ENCODE data around the gene CARD16. TPM values are rescaled to one million over a fixed set of nuclear protein-coding genes. Genes with fewer than 3 reads are reported as not detected.
"Not testable (repeated sequence)": the region's sequence is repeated elsewhere in the genome, so short reads cannot be mapped to it uniquely, and the experiment has no call there.

The CARD16 gene
- total and polyA plus RNA-seq, 7 experiments from 2014 or later: 37.1 to 184 (median 69.4) TPM

GRCh38 chr11:105077141-105077790 is 32.1 kb upstream of the CARD16 start:
- POLR2A ChIA-PET; ATAC-seq; H3K27ac ChIP-seq (ENCODE audit: low read depth, low read length); H3K9me3 Mint-ChIP-seq; CTCF ChIA-PET; H3K4me3 ChIP-seq (ENCODE audit: low read length); H3K36me3 ChIP-seq (ENCODE audit: control insufficient read depth in 2 of 3, insufficient read depth in 3 of 3, low read length in 3 of 3); H3K9me3 ChIP-seq (ENCODE audit: control insufficient read depth in 2 of 3, low read length in 3 of 3); H3K27me3 ChIP-seq (ENCODE audit: control insufficient read depth in 2 of 2, insufficient read depth in 2 of 2, low read length in 2 of 2); H3K4me1 ChIP-seq (ENCODE audit: control insufficient read depth in 2 of 2, insufficient read depth in 2 of 2, low read length in 2 of 2); H3K27ac Mint-ChIP-seq; DNase-seq; H3K36me3 Mint-ChIP-seq: not testable (repeated sequence)
- Mint-ChIP-seq H3K4me3 (peak overlapping the region in 1 of 10 donors; percentile 0), H3K27me3 (peaks cover 2 to 17% (median 10%) of the 10 kb centered on the region in 5 donors), H3K4me1 (peaks cover 5 to 24% (median 12%) of the 10 kb centered on the region in 7 donors)
- intact Hi-C loops (cut with micrococcal nuclease): loop anchor here in 1 of 2 donors (1.0 kb wide), 1 partner anchor 29 kb away; no protein-coding TSS in a partner anchor

DNA sequence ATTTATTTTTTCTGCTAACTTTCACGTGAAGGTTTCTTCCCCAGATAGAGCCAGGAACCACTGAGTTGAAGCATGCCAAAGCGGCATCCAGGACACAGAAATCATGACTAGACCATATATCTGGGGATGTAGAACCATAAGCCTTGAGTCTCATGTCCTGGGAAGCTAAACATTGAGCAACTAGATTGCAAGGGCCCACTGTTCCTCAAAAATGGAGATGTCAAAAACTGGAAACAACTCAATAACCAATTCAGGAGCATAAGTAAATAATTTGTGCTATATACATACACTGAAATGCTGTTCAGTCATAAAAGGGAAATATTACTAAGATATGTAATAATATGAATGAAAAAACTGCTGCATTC is 29.0 kb upstream of the CARD16 start:
- H3K9me3 ChIP-seq (ENCODE audit: control insufficient read depth in 2 of 3, low read length in 3 of 3): no peaks in the 10 kb centered on the region
- peaks cover 0 to 5% (median 0%) of the 10 kb centered on the region in 5 donors for H3K36me3 Mint-ChIP-seq
- no peaks in the 10 kb centered on the region for H3K27me3 ChIP-seq (ENCODE audit: control insufficient read depth in 2 of 2, insufficient read depth in 2 of 2, low read length in 2 of 2)
- no peak overlapping the region for H3K4me3 ChIP-seq (ENCODE audit: low read length)
- no peaks in the 10 kb centered on the region for H3K36me3 ChIP-seq (ENCODE audit: control insufficient read depth in 2 of 3, insufficient read depth in 3 of 3, low read length in 3 of 3)
- no peak overlapping the region for H3K4me3 Mint-ChIP-seq
- H3K4me1 ChIP-seq (ENCODE audit: control insufficient read depth in 2 of 2, insufficient read depth in 2 of 2, low read length in 2 of 2): peaks cover 0 to 6% of the 10 kb centered on the region in 2 donors
- ATAC-seq (no peak), DNase-seq (no peak)
- no peak overlapping the region for H3K27ac Mint-ChIP-seq
- peaks cover 0 to 10% (median 9%) of the 10 kb centered on the region in 5 donors for H3K27me3 Mint-ChIP-seq
- POLR2A ChIA-PET: no interaction called here
- no peaks in the 10 kb centered on the region for H3K9me3 Mint-ChIP-seq
- peaks cover 14 to 26% (median 19%) of the 10 kb centered on the region in 7 donors for H3K4me1 Mint-ChIP-seq
- intact Hi-C loops (cut with micrococcal nuclease): no loop called here
- H3K27ac ChIP-seq (ENCODE audit: low read depth, low read length): no peak overlapping the region
- CTCF ChIA-PET: no interaction called here

- ChIA-PET POLR2A (no interaction called here), CTCF (no interaction called here)
- peaks cover 0 to 3% (median 0%) of the 10 kb centered on the region in 11 donors for H3K9me3 Mint-ChIP-seq
- H3K4me3 ChIP-seq (ENCODE audit: low read length): no peak overlapping the region
- peaks cover 0 to 6% of the 10 kb centered on the region in 2 donors for H3K4me1 ChIP-seq (ENCODE audit: control insufficient read depth in 2 of 2, insufficient read depth in 2 of 2, low read length in 2 of 2)
- H3K27me3 Mint-ChIP-seq: peaks cover 0 to 10% (median 9%) of the 10 kb centered on the region in 5 donors
- ATAC-seq (no peak), DNase-seq (no peak)
- H3K36me3 ChIP-seq (ENCODE audit: control insufficient read depth in 2 of 3, insufficient read depth in 3 of 3, low read length in 3 of 3): no peaks in the 10 kb centered on the region
- H3K9me3 ChIP-seq (ENCODE audit: control insufficient read depth in 2 of 3, low read length in 3 of 3): no peaks in the 10 kb centered on the region
- no peak overlapping the region for H3K27ac Mint-ChIP-seq
- no peak overlapping the region for H3K27ac ChIP-seq (ENCODE audit: low read depth, low read length)
- H3K4me3 Mint-ChIP-seq: no peak overlapping the region
- H3K4me1 Mint-ChIP-seq: peaks cover 14 to 29% (median 24%) of the 10 kb centered on the region in 7 donors
- H3K27me3 ChIP-seq (ENCODE audit: control insufficient read depth in 2 of 2, insufficient read depth in 2 of 2, low read length in 2 of 2): no peaks in the 10 kb centered on the region
- intact Hi-C loops (cut with micrococcal nuclease): no loop called here
- peaks cover 0 to 8% (median 0%) of the 10 kb centered on the region in 5 donors for H3K36me3 Mint-ChIP-seq
Measured at GRCh38 chr11:105073456-105074165, 28.5 kb upstream of the CARD16 start.

- DNase-seq; intact Hi-C loops (cut with micrococcal nuclease); H3K27me3 ChIP-seq (ENCODE audit: control insufficient read depth in 2 of 2, insufficient read depth in 2 of 2, low read length in 2 of 2); H3K9me3 Mint-ChIP-seq; CTCF ChIA-PET; H3K4me1 ChIP-seq (ENCODE audit: control insufficient read depth in 2 of 2, insufficient read depth in 2 of 2, low read length in 2 of 2); H3K9me3 ChIP-seq (ENCODE audit: control insufficient read depth in 2 of 3, low read length in 3 of 3); H3K27ac Mint-ChIP-seq; H3K36me3 ChIP-seq (ENCODE audit: control insufficient read depth in 2 of 3, insufficient read depth in 3 of 3, low read length in 3 of 3); H3K27ac ChIP-seq (ENCODE audit: low read depth, low read length); ATAC-seq; H3K27me3 Mint-ChIP-seq; H3K4me3 ChIP-seq (ENCODE audit: low read length); POLR2A ChIA-PET; H3K4me3 Mint-ChIP-seq: not testable (repeated sequence)
- H3K4me1 Mint-ChIP-seq: peaks cover 14 to 34% (median 24%) of the 10 kb centered on the region in 7 donors
- peaks cover 0 to 13% (median 0%) of the 10 kb centered on the region in 5 donors for H3K36me3 Mint-ChIP-seq
Measured at GRCh38 chr11:105072080-105072479, 26.9 kb upstream of the CARD16 start.

DNA sequence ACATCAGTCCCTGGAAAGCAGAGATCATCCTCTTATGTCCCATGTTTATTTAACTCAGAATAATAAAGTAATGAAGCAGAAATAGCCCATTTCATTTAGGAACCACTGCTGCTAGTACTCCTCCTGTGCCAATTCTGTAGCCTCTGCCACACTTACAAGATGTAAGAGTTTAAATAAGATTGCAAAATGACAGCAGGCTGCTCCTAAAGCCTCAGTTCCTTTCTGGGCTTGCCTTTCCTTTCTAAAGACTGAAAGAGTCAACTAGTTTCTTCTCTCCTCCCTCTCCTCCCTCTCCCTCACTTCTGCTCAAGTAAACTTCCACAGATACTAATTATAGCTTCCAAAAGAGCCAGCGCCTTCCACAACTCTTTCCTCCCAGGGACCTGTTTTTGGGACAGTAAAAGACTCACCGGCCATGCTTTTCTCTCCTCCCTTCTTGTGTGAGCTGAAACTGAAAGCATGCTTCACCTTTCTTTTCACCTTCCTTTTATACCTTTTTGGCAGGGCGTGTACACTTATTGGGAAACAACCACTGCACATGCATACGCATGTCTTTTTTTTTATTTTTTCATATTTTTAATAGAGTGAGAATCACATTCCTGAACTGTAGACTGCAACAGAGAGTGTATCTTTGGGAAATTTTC is 26.1 kb upstream of the CARD16 start:
- Mint-ChIP-seq H3K4me1 (peaks cover 14 to 38% (median 24%) of the 10 kb centered on the region in 7 donors), H3K27ac (peak overlapping the region; percentile 59 to 97 (median 84)), H3K9me3 (peaks cover 0 to 6% (median 0%) of the 10 kb centered on the region in 11 donors), H3K4me3 (peak overlapping the region; percentile 78 to 93 (median 84)), H3K36me3 (peaks cover 0 to 16% (median 0%) of the 10 kb centered on the region in 5 donors), H3K27me3 (peaks cover 0 to 3% (median 0%) of the 10 kb centered on the region in 5 donors)
- Histone ChIP-seq H3K4me3 (ENCODE audit: low read length) (peak overlapping the region; percentile 18), H3K27ac (ENCODE audit: low read depth, low read length) (peak overlapping the region; percentile 63), H3K27me3 (ENCODE audit: control insufficient read depth in 2 of 2, insufficient read depth in 2 of 2, low read length in 2 of 2) (no peaks in the 10 kb centered on the region), H3K9me3 (ENCODE audit: control insufficient read depth in 2 of 3, low read length in 3 of 3) (no peaks in the 10 kb centered on the region), H3K4me1 (ENCODE audit: control insufficient read depth in 2 of 2, insufficient read depth in 2 of 2, low read length in 2 of 2) (peaks cover 0 to 6% of the 10 kb centered on the region in 2 donors), H3K36me3 (ENCODE audit: control insufficient read depth in 2 of 3, insufficient read depth in 3 of 3, low read length in 3 of 3) (no peaks in the 10 kb centered on the region)
- ATAC-seq (peak; percentile 49), DNase-seq (peak in 6 of 9 donors; percentile 1 to 38 (median 28))
- ChIA-PET CTCF (no interaction called here), POLR2A (no interaction called here)
- intact Hi-C loops (cut with micrococcal nuclease): loop anchor here (1.0 to 2.0 kb wide), 2 partner anchors 26 to 30 kb away; partner anchors contain the start of gene CARD16 (in 1 of the 2)

- ATAC-seq: no peak
- ChIA-PET CTCF (no interaction called here), POLR2A (no interaction called here)
- H3K36me3 Mint-ChIP-seq: peaks cover 0 to 19% (median 2%) of the 10 kb centered on the region in 5 donors
- H3K4me3 Mint-ChIP-seq: peak overlapping the region; percentile 78 to 93 (median 84)
- Histone ChIP-seq H3K4me1 (ENCODE audit: control insufficient read depth in 2 of 2, insufficient read depth in 2 of 2, low read length in 2 of 2) (peaks cover 0 to 6% of the 10 kb centered on the region in 2 donors), H3K4me3 (ENCODE audit: low read length) (peak overlapping the region; percentile 18), H3K9me3 (ENCODE audit: control insufficient read depth in 2 of 3, low read length in 3 of 3) (no peaks in the 10 kb centered on the region), H3K27ac (ENCODE audit: low read depth, low read length) (peak overlapping the region; percentile 63), H3K27me3 (ENCODE audit: control insufficient read depth in 2 of 2, insufficient read depth in 2 of 2, low read length in 2 of 2) (no peaks in the 10 kb centered on the region), H3K36me3 (ENCODE audit: control insufficient read depth in 2 of 3, insufficient read depth in 3 of 3, low read length in 3 of 3) (no peaks in the 10 kb centered on the region)
- no peak for DNase-seq
- H3K4me1 Mint-ChIP-seq: peaks cover 14 to 38% (median 24%) of the 10 kb centered on the region in 7 donors
- intact Hi-C loops (cut with micrococcal nuclease): loop anchor here (2.0 kb wide), 1 partner anchor 30 kb away; no protein-coding TSS in a partner anchor
- H3K27ac Mint-ChIP-seq: peak overlapping the region; percentile 12 to 97 (median 76)
- peaks cover 0 to 6% (median 0%) of the 10 kb centered on the region in 11 donors for H3K9me3 Mint-ChIP-seq
- H3K27me3 Mint-ChIP-seq: peaks cover 0 to 3% (median 0%) of the 10 kb centered on the region in 5 donors
Measured at GRCh38 chr11:105070306-105070705, 25.2 kb upstream of the CARD16 start.
